GM19463 (cell line): ENCODE data around the gene CPNE8.

Experiments
- ATAC-seq: cut with Tn5 transposase; IDR thresholded peaks from one replicate; pipeline ENCODE4 v1.9.1; 2021; ENCODE audit warnings: mild to moderate bottlenecking, moderate library complexity; ENCODE audit not compliant: unreplicated experiment

The CPNE8 gene

GRCh38 chr12:38838056-38838850 is 67.1 kb downstream of the CPNE8 start:
- ATAC-seq, result no peak

- no peak for ATAC-seq
Observed at GRCh38 chr12:38831715-38832114, 73.7 kb downstream of the CPNE8 start.

- no peak for ATAC-seq
Observed at GRCh38 chr12:38825006-38825405, 80.4 kb downstream of the CPNE8 start.

GRCh38 chr12:38823738-38824137 is 81.7 kb downstream of the CPNE8 start:
- ATAC-seq, result no peak

GRCh38 chr12:38823314-38823713 is 82.1 kb downstream of the CPNE8 start:
- ATAC-seq, result no peak

GRCh38 chr12:38817942-38818341 is 87.4 kb downstream of the CPNE8 start:
- ATAC-seq, result no peak

- ATAC-seq, result no peak
Observed at GRCh38 chr12:38813923-38814322, 91.5 kb downstream of the CPNE8 start.

GRCh38 chr12:38811814-38812356 is 93.5 kb downstream of the CPNE8 start:
- ATAC-seq, result no peak

GRCh38 chr12:38809832-38810231 is 95.6 kb downstream of the CPNE8 start:
- ATAC-seq, result no peak

GRCh38 chr12:38788106-38788505 is 117.3 kb downstream of the CPNE8 start:
- ATAC-seq, result no peak

GRCh38 chr12:38785381-38785780 is 120.0 kb downstream of the CPNE8 start:
- ATAC-seq, result no peak

- no peak for ATAC-seq
Observed at GRCh38 chr12:38783304-38783703, 122.1 kb downstream of the CPNE8 start.

GRCh38 chr12:38782359-38782758 is 123.0 kb downstream of the CPNE8 start:
- ATAC-seq, result no peak

- no peak for ATAC-seq
Observed at GRCh38 chr12:38776647-38777046, 128.7 kb downstream of the CPNE8 start.

- peak; percentile 92 for ATAC-seq
Observed at GRCh38 chr12:38775457-38775856, 129.9 kb downstream of the CPNE8 start.

- no peak for ATAC-seq
Observed at GRCh38 chr12:38772437-38772836, 133.0 kb downstream of the CPNE8 start.

- peak; percentile 69 for ATAC-seq
Observed at GRCh38 chr12:38771871-38772270, 133.5 kb downstream of the CPNE8 start.

GRCh38 chr12:38761636-38762342 is 143.6 kb downstream of the CPNE8 start:
- ATAC-seq, result no peak

- ATAC-seq, result no peak
Observed at GRCh38 chr12:38761111-38761510, 144.3 kb downstream of the CPNE8 start.

- no peak for ATAC-seq
Observed at GRCh38 chr12:38759621-38760020, 145.8 kb downstream of the CPNE8 start.

- ATAC-seq, result no peak
Observed at GRCh38 chr12:38746744-38747143, 158.6 kb downstream of the CPNE8 start.

GRCh38 chr12:38745601-38746000 is 159.8 kb downstream of the CPNE8 start:
- no peak for ATAC-seq
